HG02884 (cell line): ENCODE data around the gene CFAP92.

Experiments
- ATAC-seq: cut with Tn5 transposase; IDR thresholded peaks from one replicate; pipeline ENCODE4 v1.9.1; 2021; ENCODE audit warnings: mild to moderate bottlenecking, moderate library complexity; ENCODE audit not compliant: unreplicated experiment

The CFAP92 gene

GRCh38 chr3:129009266-129009665 lies 15.4 kb upstream of the CFAP92 start:
- no peak for ATAC-seq

- no peak for ATAC-seq
Observed at GRCh38 chr3:129007792-129008191, 13.9 kb upstream of the CFAP92 start.

GRCh38 chr3:129006864-129007263 lies 13.0 kb upstream of the CFAP92 start:
- no peak for ATAC-seq

GRCh38 chr3:129005526-129006303 lies 11.8 kb upstream of the CFAP92 start:
- ATAC-seq, result no peak

- no peak for ATAC-seq
Observed at GRCh38 chr3:129004639-129005295, 10.9 kb upstream of the CFAP92 start.

GRCh38 chr3:129003578-129004112 lies 9.8 kb upstream of the CFAP92 start:
- ATAC-seq, result no peak

GRCh38 chr3:129002573-129003569 lies 9.0 kb upstream of the CFAP92 start:
- ATAC-seq, result no peak

GRCh38 chr3:129001806-129002572 lies 8.1 kb upstream of the CFAP92 start:
- no peak for ATAC-seq

- ATAC-seq, result no peak
Observed at GRCh38 chr3:129001101-129001805, 7.4 kb upstream of the CFAP92 start, which contains the start of gene EFCC1. TSS of gene EFCC1 (plus strand) at chr3:129001304. CDS start at chr3:129001629, 325 bp downstream.

GRCh38 chr3:129000742-129001100 lies 6.8 kb upstream of the CFAP92 start:
- ATAC-seq, result no peak

- no peak for ATAC-seq
Observed at GRCh38 chr3:128999102-128999501, 5.2 kb upstream of the CFAP92 start.

- no peak for ATAC-seq
Observed at GRCh38 chr3:128998561-128998960, 4.7 kb upstream of the CFAP92 start.

- ATAC-seq, result no peak
Observed at GRCh38 chr3:128997486-128998133, 3.7 kb upstream of the CFAP92 start.

GRCh38 chr3:128996726-128997125 lies 2.9 kb upstream of the CFAP92 start:
- ATAC-seq, result no peak

GRCh38 chr3:128996200-128996599 lies 2.3 kb upstream of the CFAP92 start:
- no peak for ATAC-seq

GRCh38 chr3:128995737-128996136 lies 1.9 kb upstream of the CFAP92 start:
- ATAC-seq, result no peak

- ATAC-seq, result no peak
Observed at GRCh38 chr3:128994581-128995546, 988 bp upstream of the CFAP92 start.

- no peak for ATAC-seq
Observed at GRCh38 chr3:128994173-128994512, 267 bp upstream of the CFAP92 start.
